ENCODE results near the gene KLF15.

The KLF15 gene

DNA sequence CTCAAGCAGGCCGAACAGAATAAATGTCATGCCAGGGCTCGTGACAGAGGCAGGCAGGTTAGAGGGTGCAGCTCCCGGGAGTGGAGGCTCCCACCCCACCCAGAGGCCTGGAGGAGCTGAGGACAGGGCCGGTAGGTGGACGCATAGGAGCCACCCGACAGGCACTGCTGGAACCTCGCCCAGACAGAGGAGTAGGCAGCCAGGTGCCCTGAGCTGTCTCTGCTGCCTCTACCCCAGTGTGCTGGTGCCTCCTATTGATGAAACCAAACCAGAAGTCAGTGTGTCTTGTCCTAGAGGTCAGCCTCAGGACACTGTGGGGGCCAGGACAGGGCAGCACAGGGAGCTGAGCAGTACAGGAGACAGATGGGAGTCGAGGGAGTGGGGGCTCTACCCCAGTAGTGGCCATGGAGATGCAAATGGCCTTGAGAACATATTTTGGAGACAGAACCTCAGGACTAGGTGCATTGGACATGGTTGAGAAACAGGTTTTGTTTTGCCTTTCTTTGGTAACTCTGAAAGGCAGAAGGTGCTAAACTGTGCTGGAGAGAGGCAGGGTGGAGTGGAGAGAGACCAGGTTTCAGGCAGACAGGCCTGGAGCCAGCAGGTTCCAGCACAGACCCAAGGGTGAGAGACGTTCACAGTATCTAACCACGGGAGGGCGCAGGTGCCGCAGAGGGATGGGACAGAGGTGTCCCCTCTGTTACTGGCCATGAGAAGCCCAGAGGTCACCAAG, 15.4 kb upstream of the KLF15 start:
- Histone ChIP-seq H3K27ac (ENCODE audit: low read depth, low read length) (no peak overlapping the region), H2AFZ (ENCODE audit: low read length, unreplicated experiment) (no peak overlapping the region), H3K4me1 (ENCODE audit: control insufficient read depth, insufficient read depth, low read length, unreplicated experiment) (no peaks in the 10 kb centered on the region), H3K4me3 (ENCODE audit: low read depth, low read length) (no peak overlapping the region), H3K27me3 (ENCODE audit: insufficient read depth, low read length) (no peaks in the 10 kb centered on the region), H3K36me3 (ENCODE audit: insufficient read depth, low read length) (no peaks in the 10 kb centered on the region), H3K79me2 (ENCODE audit: control insufficient read depth, insufficient read depth, low read length, unreplicated experiment) (no peaks in the 10 kb centered on the region)

DNA sequence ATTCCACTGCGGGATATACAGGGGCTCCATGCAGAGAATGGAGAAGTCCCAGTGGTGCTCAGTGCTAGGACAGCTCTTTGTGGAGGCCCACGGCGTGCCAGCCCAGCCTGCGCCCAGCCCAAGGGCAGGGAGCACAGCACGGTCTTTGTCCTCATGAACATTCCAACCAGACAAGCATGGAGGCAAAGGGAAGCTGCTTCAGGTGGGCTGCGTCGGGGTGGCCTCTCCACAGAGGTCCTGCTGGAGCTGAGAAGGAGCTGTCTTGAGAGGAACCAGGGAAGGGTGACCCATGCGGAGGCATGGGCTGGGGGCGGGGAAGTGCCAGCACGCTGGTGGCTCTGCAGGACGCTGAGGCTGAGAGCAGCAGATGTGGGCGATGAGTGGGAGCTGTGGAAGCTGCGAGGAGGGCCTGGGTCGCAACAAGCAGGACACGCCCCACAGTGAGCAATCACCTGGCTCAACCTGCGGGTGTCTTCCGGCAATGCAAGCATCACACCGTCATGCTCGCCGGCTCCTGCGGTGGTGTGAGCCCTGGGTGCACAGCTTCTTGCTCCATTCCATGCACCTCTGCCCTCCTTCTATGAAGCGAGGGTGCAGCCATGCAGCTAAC, 14.0 kb upstream of the KLF15 start:
- H3K4me1 ChIP-seq (ENCODE audit: control insufficient read depth, insufficient read depth, low read length, unreplicated experiment): no peaks in the 10 kb centered on the region
- H3K4me3 ChIP-seq (ENCODE audit: low read depth, low read length): no peak overlapping the region
- H3K79me2 ChIP-seq (ENCODE audit: control insufficient read depth, insufficient read depth, low read length, unreplicated experiment): no peaks in the 10 kb centered on the region
- no peak overlapping the region for H3K27ac ChIP-seq (ENCODE audit: low read depth, low read length)
- H3K27me3 ChIP-seq (ENCODE audit: insufficient read depth, low read length): no peaks in the 10 kb centered on the region
- H2AFZ ChIP-seq (ENCODE audit: low read length, unreplicated experiment): no peak overlapping the region
- H3K36me3 ChIP-seq (ENCODE audit: insufficient read depth, low read length): no peaks in the 10 kb centered on the region

DNA sequence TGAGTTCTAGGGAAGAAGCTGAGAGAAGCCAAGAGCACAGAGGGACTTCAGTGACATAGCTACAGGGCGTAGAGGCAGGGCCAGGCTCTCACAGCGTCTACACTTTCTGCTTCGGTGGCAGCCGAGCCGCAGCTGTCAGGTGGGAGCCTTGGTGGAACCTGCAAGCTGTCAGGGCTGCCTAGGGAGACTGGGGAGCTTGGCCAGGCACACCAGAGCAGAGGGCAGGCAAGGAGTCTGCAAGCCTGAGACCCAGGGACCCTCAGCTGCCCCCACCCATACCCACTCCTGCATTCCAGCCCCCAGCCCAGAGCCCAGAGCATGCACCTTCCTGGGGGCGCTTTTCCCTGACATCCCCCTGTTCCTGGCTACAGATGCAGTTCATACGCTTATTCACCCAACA, 13.4 kb upstream of the KLF15 start:
- Histone ChIP-seq H3K4me3 (ENCODE audit: low read depth, low read length) (no peak overlapping the region), H3K36me3 (ENCODE audit: insufficient read depth, low read length) (no peaks in the 10 kb centered on the region), H3K27me3 (ENCODE audit: insufficient read depth, low read length) (no peaks in the 10 kb centered on the region), H3K4me1 (ENCODE audit: control insufficient read depth, insufficient read depth, low read length, unreplicated experiment) (no peaks in the 10 kb centered on the region), H2AFZ (ENCODE audit: low read length, unreplicated experiment) (no peak overlapping the region), H3K79me2 (ENCODE audit: control insufficient read depth, insufficient read depth, low read length, unreplicated experiment) (no peaks in the 10 kb centered on the region), H3K27ac (ENCODE audit: low read depth, low read length) (no peak overlapping the region)

DNA sequence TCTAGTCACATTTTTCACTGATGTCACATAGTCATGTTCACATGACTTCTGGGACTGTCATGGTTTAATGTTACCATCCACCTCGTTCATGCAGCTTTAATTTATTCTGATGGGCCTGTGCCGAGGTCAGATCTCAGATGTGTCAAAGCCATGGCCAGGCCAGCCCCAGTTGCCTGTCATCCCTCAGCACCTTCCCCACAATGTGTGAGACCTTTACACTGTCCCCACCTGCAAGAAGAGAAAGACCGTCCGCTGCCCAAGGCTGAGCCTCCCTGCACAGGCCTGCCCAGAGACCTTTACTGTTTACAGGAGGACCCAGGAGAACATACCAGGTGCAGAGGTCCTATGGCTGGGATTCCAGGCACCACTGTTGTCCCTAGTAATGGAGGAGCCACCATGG, 12.8 kb upstream of the KLF15 start:
- H3K27ac ChIP-seq (ENCODE audit: low read depth, low read length): no peak overlapping the region
- no peak overlapping the region for H2AFZ ChIP-seq (ENCODE audit: low read length, unreplicated experiment)
- no peaks in the 10 kb centered on the region for H3K4me1 ChIP-seq (ENCODE audit: control insufficient read depth, insufficient read depth, low read length, unreplicated experiment)
- H3K36me3 ChIP-seq (ENCODE audit: insufficient read depth, low read length): no peaks in the 10 kb centered on the region
- H3K4me3 ChIP-seq (ENCODE audit: low read depth, low read length): no peak overlapping the region
- no peaks in the 10 kb centered on the region for H3K27me3 ChIP-seq (ENCODE audit: insufficient read depth, low read length)
- H3K79me2 ChIP-seq (ENCODE audit: control insufficient read depth, insufficient read depth, low read length, unreplicated experiment): no peaks in the 10 kb centered on the region

DNA sequence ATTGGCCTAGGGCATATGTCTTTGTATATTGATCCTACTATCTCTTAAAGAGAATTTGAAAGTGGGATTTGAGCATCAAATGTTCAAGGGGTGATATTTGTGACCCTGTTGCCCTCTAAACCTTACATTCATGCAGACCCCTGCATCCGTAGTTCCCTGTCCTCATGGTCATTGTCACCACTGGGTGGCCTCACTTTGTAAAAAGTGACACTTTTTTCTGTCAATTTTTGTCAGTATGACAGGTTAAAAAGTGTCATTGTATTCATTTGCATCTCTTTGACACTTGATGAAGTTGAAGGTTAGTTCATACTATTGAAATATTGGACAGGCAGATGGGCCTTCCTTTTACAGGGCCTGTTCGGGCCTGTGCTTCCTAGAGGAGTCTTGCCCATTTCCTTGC, 12.3 kb upstream of the KLF15 start:
- H3K79me2 ChIP-seq (ENCODE audit: control insufficient read depth, insufficient read depth, low read length, unreplicated experiment): no peaks in the 10 kb centered on the region
- no peak overlapping the region for H2AFZ ChIP-seq (ENCODE audit: low read length, unreplicated experiment)
- no peaks in the 10 kb centered on the region for H3K36me3 ChIP-seq (ENCODE audit: insufficient read depth, low read length)
- H3K27me3 ChIP-seq (ENCODE audit: insufficient read depth, low read length): no peaks in the 10 kb centered on the region
- H3K27ac ChIP-seq (ENCODE audit: low read depth, low read length): no peak overlapping the region
- H3K4me1 ChIP-seq (ENCODE audit: control insufficient read depth, insufficient read depth, low read length, unreplicated experiment): no peaks in the 10 kb centered on the region
- no peak overlapping the region for H3K4me3 ChIP-seq (ENCODE audit: low read depth, low read length)

DNA sequence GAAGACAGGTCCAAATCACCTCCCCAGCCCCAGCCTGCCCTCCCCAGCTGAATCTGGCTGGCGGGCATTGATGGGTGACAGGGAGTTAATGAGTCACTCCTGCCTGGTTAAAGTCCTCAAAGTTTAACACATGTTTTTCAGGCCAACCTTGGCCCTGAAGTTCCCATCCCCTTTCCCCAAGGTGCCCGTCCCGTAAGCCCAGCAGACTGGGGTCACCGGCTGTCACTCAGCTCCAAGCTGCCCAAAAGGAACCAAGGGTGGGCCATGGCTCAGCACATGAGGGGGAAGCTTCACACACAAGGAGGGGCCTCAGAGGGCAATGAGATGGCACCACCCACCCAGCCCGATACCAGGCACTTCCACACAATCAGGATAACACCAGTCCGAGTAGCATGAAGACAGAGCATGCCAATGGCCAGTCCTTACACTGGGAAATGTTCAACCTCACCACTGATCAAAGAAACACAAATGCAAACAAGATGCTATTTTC, 10.2 kb upstream of the KLF15 start:
- Histone ChIP-seq H3K27me3 (ENCODE audit: insufficient read depth, low read length) (peaks cover 6% of the 10 kb centered on the region; the same call in 1 of the 2 replicates), H3K36me3 (ENCODE audit: insufficient read depth, low read length) (no peaks in the 10 kb centered on the region), H2AFZ (ENCODE audit: low read length, unreplicated experiment) (no peak overlapping the region), H3K4me3 (ENCODE audit: low read depth, low read length) (no peak overlapping the region), H3K27ac (ENCODE audit: low read depth, low read length) (no peak overlapping the region), H3K4me1 (ENCODE audit: control insufficient read depth, insufficient read depth, low read length, unreplicated experiment) (no peaks in the 10 kb centered on the region), H3K79me2 (ENCODE audit: control insufficient read depth, insufficient read depth, low read length, unreplicated experiment) (no peaks in the 10 kb centered on the region)

DNA sequence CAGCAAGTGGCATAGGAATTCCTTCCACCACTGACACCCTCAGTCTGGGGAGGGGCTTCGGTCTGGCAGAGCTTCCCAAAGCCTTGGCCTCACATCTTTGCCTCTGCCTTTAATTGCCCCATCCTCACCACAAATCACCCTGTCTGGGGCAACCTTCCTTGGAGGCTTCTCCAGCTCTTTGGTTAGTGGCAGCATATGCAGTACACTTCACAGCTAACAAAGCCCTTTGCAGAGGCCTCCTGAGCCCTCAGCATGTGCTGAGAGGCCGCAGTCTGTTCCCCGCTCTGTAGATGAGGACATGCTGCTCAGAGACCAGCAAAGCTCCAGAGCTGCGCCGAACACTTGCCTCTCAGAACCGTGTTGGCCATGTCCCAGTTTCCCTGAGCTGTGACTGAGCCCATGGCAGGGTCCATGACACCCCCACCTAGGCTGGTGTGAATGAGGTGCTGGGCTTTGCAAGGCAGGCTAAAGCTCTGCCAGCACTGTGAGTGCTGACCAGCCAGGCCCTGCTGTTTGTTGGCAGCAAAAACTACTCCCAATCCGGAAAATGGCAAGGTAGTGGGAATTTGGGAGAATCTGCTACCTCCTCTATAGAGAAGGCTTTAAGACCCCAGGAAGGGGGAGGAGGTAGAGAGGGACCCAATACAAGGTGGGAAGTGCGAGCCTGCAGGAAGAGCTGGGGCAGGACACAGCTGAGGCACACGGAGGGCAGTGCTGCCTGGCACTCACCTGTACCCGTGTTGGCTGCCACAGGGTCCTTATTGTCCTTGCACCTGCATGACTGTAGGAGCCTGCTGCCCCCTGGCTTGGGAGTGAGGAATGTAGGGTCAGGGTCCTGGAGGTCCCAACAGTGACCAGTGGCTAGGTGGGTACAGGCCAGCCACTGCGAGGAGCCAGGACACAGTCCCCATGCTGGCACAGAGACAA, 8.4 kb upstream of the KLF15 start:
- H3K4me3 ChIP-seq (ENCODE audit: low read depth, low read length): no peak overlapping the region
- H3K79me2 ChIP-seq (ENCODE audit: control insufficient read depth, insufficient read depth, low read length, unreplicated experiment): no peaks in the 10 kb centered on the region
- no peak overlapping the region for H2AFZ ChIP-seq (ENCODE audit: low read length, unreplicated experiment)
- no peaks in the 10 kb centered on the region for H3K4me1 ChIP-seq (ENCODE audit: control insufficient read depth, insufficient read depth, low read length, unreplicated experiment)
- no peak overlapping the region for H3K27ac ChIP-seq (ENCODE audit: low read depth, low read length)
- no peaks in the 10 kb centered on the region for H3K36me3 ChIP-seq (ENCODE audit: insufficient read depth, low read length)
- peaks cover 12% of the 10 kb centered on the region for H3K27me3 ChIP-seq (ENCODE audit: insufficient read depth, low read length)

DNA sequence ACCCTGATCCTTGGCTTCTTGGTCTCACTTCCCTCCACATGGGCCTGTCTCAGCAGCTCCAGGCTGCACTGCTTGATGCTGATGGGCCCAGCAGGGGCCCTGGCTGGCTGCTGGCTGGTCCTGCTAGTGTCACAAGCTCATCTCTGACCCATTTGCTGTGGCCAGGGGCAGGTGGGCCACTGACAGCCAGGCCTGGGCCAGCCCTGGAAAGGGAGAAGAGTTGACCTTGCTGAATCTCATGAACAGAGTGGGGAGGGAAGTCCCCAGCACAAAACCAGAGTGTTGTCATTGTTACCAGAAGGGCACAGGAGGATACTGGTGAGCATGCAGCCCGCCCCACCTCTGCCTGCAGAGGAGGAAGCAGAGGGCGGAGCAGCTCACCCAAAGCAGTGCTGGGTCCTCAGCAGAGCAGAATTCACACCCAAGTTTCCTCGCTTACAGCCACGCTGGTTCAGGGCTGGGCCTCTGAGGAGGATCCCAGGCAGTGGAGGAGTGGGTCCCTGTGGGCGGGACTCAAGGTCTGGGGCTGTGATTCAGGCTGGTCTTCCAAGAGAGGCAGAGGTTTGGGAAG, 7.6 kb upstream of the KLF15 start:
- H3K36me3 ChIP-seq (ENCODE audit: insufficient read depth, low read length): no peaks in the 10 kb centered on the region
- H3K4me1 ChIP-seq (ENCODE audit: control insufficient read depth, insufficient read depth, low read length, unreplicated experiment): no peaks in the 10 kb centered on the region
- no peak overlapping the region for H3K4me3 ChIP-seq (ENCODE audit: low read depth, low read length)
- no peaks in the 10 kb centered on the region for H3K79me2 ChIP-seq (ENCODE audit: control insufficient read depth, insufficient read depth, low read length, unreplicated experiment)
- no peak overlapping the region for H2AFZ ChIP-seq (ENCODE audit: low read length, unreplicated experiment)
- H3K27ac ChIP-seq (ENCODE audit: low read depth, low read length): no peak overlapping the region
- peaks cover 19% of the 10 kb centered on the region for H3K27me3 ChIP-seq (ENCODE audit: insufficient read depth, low read length)

DNA sequence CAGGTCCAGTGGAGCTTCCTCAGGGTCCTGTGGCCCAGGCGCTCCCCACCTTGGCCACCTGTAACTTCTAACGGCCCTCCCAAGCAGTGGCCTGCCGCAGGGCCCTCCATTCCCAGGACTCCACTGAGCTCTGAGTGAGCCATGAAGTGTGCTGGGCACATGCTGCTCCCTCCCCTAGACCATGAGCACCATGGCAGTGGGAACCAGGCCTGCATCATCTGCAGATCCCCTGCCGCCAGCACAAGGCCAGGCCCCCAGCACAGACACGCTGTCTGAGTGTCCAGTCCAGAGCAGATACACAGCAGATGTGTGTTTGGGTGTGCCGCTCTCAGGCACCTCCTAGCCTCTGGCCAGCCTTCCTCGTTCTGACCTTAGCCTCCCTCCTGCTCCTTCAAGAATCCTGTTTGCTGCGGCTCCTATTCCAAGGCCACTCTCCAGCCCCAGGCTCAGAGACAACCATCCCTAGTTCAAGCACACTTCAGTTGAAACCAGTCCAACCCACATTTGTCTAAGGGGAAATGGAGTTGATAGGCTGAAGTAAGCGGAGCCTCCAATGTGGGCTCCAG, 7.0 kb upstream of the KLF15 start:
- no peak overlapping the region for H3K4me3 ChIP-seq (ENCODE audit: low read depth, low read length)
- peaks cover 25% of the 10 kb centered on the region for H3K27me3 ChIP-seq (ENCODE audit: insufficient read depth, low read length)
- no peak overlapping the region for H2AFZ ChIP-seq (ENCODE audit: low read length, unreplicated experiment)
- H3K27ac ChIP-seq (ENCODE audit: low read depth, low read length): no peak overlapping the region
- H3K4me1 ChIP-seq (ENCODE audit: control insufficient read depth, insufficient read depth, low read length, unreplicated experiment): no peaks in the 10 kb centered on the region
- no peaks in the 10 kb centered on the region for H3K79me2 ChIP-seq (ENCODE audit: control insufficient read depth, insufficient read depth, low read length, unreplicated experiment)
- no peaks in the 10 kb centered on the region for H3K36me3 ChIP-seq (ENCODE audit: insufficient read depth, low read length)

DNA sequence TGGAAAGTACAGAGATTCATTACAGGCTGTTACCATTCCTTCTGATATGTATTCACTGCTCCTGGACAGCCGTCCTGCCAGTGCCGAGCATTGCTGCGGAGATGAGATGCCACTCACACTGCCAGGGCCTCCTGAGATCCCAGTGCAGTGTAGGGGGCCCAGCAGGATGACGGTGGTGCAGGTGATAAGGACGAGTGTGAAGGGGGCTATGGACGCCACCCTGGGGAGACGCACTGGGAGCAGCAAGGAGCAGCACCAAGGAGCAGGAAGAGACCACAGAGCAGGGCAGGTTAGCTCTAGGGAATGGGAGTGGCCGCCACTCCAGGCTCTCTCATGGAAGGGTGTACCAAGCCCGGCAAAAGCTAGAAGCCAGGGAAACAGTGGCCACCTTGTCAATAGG, 4.0 kb upstream of the KLF15 start:
- H3K4me1 ChIP-seq (ENCODE audit: control insufficient read depth, insufficient read depth, low read length, unreplicated experiment): peaks cover 5% of the 10 kb centered on the region
- H3K27ac ChIP-seq (ENCODE audit: low read depth, low read length): no peak overlapping the region
- no peak overlapping the region for H2AFZ ChIP-seq (ENCODE audit: low read length, unreplicated experiment)
- H3K4me3 ChIP-seq (ENCODE audit: low read depth, low read length): no peak overlapping the region
- H3K79me2 ChIP-seq (ENCODE audit: control insufficient read depth, insufficient read depth, low read length, unreplicated experiment): no peaks in the 10 kb centered on the region
- no peaks in the 10 kb centered on the region for H3K36me3 ChIP-seq (ENCODE audit: insufficient read depth, low read length)
- peaks cover 33% of the 10 kb centered on the region for H3K27me3 ChIP-seq (ENCODE audit: insufficient read depth, low read length)

All from ACC112 (cell line).